Measurements from ENCODE around the gene CD38.
"Not testable (repeated sequence)": the region's sequence is repeated elsewhere in the genome, so short reads cannot be mapped to it uniquely, and the experiment has no call there.

CD38 gene

DNA sequence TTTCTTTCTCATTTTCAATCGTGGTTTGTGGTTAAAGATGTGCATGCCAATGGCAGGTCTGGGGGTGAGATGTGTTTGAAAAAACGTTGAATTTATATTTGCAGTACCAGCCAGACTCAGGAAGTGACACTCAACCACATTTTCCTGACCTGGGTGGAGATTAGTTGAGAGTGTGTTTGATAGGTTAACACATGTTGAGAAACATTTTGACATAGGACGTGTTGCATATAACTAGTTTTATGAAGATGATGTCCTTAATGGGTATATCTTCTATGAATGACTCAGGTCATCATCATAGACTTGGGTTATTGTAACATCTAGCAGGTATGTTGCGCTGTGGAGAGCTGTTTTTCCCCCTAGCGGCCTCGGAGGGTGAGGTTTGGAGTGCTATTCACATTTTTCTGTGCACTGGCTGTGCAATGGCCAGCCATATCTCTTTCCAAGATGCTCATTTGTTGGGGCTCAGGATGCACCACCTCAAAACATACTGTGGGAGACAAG is 21.7 kb upstream of the CD38 start:
- DNase-seq (ENCODE audit: low spot score) = peak; percentile 41
- no peak overlapping the region for H3K27ac ChIP-seq
- CTCF ChIA-PET = interaction anchor here (0.5 to 0.6 kb wide), 2 partner anchors 12 to 95 kb away, joined by 4 read pairs; no protein-coding TSS in a partner anchor
- POLR2A ChIA-PET (ENCODE audit: low non-redundant PET) = no interaction called here
- TF ChIP-seq, protein P1, sequence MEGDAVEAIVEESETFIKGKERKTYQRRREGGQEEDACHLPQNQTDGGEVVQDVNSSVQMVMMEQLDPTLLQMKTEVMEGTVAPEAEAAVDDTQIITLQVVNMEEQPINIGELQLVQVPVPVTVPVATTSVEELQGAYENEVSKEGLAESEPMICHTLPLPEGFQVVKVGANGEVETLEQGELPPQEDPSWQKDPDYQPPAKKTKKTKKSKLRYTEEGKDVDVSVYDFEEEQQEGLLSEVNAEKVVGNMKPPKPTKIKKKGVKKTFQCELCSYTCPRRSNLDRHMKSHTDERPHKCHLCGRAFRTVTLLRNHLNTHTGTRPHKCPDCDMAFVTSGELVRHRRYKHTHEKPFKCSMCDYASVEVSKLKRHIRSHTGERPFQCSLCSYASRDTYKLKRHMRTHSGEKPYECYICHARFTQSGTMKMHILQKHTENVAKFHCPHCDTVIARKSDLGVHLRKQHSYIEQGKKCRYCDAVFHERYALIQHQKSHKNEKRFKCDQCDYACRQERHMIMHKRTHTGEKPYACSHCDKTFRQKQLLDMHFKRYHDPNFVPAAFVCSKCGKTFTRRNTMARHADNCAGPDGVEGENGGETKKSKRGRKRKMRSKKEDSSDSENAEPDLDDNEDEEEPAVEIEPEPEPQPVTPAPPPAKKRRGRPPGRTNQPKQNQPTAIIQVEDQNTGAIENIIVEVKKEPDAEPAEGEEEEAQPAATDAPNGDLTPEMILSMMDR (conservative IDR thresholded peaks at IDR 0.05; ENCODE audit: low read depth) = no peak

GRCh38 chr4:15757054-15757453 is 21.1 kb upstream of the CD38 start:
- no peak for DNase-seq (ENCODE audit: low spot score)
- TF ChIP-seq, protein P1 (conservative IDR thresholded peaks at IDR 0.05; ENCODE audit: low read depth) = no peak
- POLR2A ChIA-PET (ENCODE audit: low non-redundant PET) = no interaction called here
- no peak overlapping the region for H3K27ac ChIP-seq
- CTCF ChIA-PET = interaction anchor here (0.5 kb wide), 1 partner anchor 95 kb away, joined by 4 read pairs; no protein-coding TSS in a partner anchor

GRCh38 chr4:15758294-15758693 is 19.8 kb upstream of the CD38 start:
- DNase-seq (ENCODE audit: low spot score) = no peak
- ChIA-PET CTCF (interaction anchor here (0.5 kb wide), 1 partner anchor 171 kb away, joined by 3 read pairs; no protein-coding TSS in a partner anchor), POLR2A (ENCODE audit: low non-redundant PET) (no interaction called here)
- no peak overlapping the region for H3K27ac ChIP-seq
- TF ChIP-seq, protein P1 (conservative IDR thresholded peaks at IDR 0.05; ENCODE audit: low read depth) = no peak

DNA sequence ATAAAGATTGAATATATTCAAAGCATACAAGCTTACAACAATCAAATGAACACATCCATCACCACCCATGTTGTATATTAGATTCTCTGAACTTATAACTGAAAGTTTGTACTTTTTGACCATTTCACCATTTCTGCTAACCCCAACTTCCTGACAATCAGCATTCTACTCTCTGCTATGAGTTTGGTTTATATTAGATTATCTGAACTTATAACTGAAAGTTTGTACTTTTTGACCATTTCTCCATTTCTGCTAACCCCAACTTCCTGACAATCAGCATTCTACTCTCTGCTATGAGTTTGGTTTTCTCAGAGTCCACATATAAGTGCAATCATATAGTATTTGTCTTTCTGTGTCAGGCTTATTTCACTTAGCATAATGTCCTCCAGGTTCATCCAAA is 15.7 kb upstream of the CD38 start:
- CTCF ChIA-PET; H3K27ac ChIP-seq; POLR2A ChIA-PET (ENCODE audit: low non-redundant PET); DNase-seq (ENCODE audit: low spot score): not testable (repeated sequence)

DNA sequence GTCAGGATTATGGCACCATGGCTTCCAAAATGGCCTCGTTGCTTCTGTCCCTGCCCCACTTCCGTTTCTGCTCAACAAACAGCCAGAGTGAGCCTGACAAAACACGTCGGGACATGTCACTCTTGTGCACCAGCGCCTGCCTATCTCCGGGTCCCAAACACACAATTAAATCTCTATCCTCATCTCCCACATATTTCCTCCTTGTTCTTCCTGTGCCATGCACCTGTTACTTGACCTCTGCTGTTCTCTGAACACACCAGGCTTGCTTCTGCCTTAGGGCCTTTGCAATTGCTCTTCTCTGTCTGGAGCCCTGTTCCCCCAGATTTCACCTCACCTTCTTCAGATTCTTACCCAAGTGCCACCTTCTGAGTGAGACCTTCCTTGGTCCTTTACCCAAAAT is 12.7 kb upstream of the CD38 start:
- CTCF ChIA-PET = no interaction called here
- no peak for DNase-seq (ENCODE audit: low spot score)
- no peak overlapping the region for H3K27ac ChIP-seq
- POLR2A ChIA-PET (ENCODE audit: low non-redundant PET) = no interaction called here
- TF ChIP-seq, protein P1 (conservative IDR thresholded peaks at IDR 0.05; ENCODE audit: low read depth) = no peak

- CTCF ChIA-PET = interaction anchor here (0.7 kb wide), 1 partner anchor 57 kb away, joined by 3 read pairs; no protein-coding TSS in a partner anchor
- no peak for DNase-seq (ENCODE audit: low spot score)
- POLR2A ChIA-PET (ENCODE audit: low non-redundant PET) = no interaction called here
- TF ChIP-seq, protein P1 (conservative IDR thresholded peaks at IDR 0.05; ENCODE audit: low read depth) = no peak
- no peak overlapping the region for H3K27ac ChIP-seq
Observed at GRCh38 chr4:15765910-15766697, 12.0 kb upstream of the CD38 start.

GRCh38 chr4:15766821-15767220 is 11.3 kb upstream of the CD38 start:
- no peak for DNase-seq (ENCODE audit: low spot score)
- ChIA-PET CTCF (no interaction called here), POLR2A (ENCODE audit: low non-redundant PET) (no interaction called here)
- H3K27ac ChIP-seq = no peak overlapping the region
- TF ChIP-seq, protein P1 (conservative IDR thresholded peaks at IDR 0.05; ENCODE audit: low read depth) = no peak
